Esophagus mucosa (tissue), 1 donor: ENCODE data around the gene BTF3L4. TPM values are rescaled to one million over a fixed set of nuclear protein-coding genes. Genes with fewer than 3 reads are reported as not detected.
"Not testable (repeated sequence)": the region's sequence is repeated elsewhere in the genome, so short reads cannot be mapped to it uniquely, and the experiment has no call there.

Source experiments
- ATAC-seq: fragments of 200-7000 bp; cut with Tn5 transposase; one replicate; pipeline ENCODE4 v1.9.1; 2020
- total RNA-seq: library from RNA; stranded (reverse); gene quantifications from one replicate; pipeline ENCODE4 v1.2.4, GENCODE V29; 2023
- donor health status: DM: yes; HTN: yes; CAD: no.

Gene BTF3L4
- total RNA-seq, 1 donor from 2014 or later: 37.5 TPM

DNA sequence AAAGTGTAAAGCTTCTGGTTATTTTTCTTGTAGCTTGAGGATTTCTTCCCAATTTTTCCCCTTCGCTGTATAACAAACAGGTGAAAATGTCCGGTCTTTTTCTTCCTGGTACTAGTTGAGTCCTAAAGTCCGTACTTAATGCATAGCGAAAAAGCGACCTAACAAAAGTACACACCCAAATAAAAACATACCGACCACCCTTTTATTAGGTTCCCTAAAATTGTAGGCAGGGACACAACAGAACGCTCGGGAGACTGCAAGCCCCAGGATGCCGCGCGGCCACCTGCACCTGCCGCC is 281 bp upstream of the BTF3L4 start:
- no peak for ATAC-seq

DNA sequence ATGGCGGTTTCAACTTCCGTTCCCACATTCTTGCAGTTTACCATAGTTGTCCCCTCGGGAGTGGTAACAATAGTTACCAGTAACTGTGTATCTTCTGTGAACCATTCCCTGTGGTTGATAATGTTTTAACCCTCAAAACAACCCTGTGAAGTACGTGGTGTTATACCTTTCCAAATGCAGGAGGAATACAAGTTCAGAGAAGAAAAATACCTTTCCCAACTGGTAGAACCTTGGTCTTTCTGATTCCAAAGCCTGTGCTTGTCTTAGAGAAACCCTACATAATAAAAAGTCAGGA is 789 bp downstream of the BTF3L4 start:
- ATAC-seq: no peak

DNA sequence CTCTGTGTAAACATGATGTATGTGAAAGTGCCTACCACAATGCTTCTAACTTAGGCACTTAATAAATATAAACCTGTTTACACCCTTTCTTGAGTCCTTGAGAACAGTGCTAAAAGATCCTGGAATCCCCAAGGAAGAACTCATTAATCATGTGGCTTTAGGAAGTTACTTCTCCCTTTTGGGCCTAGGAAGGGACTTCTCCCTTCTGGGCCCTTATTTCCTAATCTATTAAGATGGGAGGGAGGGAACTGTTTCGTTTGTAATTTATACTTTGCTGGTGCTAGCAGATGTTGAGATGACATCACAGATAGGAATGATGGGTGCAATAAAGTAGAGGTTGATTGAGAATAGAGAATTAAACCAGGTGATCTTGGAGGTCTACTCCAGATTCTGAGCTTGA is 1.2 kb downstream of the BTF3L4 start:
- ATAC-seq: no peak

DNA sequence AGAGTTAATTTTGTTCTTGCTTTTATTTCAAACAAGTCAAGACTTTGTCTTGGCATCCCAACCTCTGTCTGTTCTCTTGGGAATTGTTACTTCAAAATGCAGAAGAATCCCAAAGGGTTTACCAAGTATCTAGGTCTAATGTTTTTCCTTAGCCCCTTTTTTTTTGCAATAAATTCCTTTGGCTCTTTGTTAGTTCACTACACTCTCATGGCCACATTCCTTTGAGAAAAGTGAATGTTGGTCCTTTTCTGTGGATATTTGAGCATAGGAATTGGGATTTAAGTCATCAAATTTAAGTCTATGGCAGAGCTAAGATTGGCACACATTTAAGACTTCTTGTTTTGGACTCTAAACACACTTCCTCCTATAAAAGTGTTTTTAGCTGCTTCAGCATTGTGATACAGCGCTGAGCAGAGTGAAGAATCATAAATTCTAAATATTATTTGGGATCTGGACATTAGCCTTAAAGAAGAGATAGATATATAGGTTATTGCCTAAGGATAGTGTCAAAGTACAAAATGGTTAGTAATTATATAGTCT is 1.9 kb downstream of the BTF3L4 start:
- no peak for ATAC-seq

DNA sequence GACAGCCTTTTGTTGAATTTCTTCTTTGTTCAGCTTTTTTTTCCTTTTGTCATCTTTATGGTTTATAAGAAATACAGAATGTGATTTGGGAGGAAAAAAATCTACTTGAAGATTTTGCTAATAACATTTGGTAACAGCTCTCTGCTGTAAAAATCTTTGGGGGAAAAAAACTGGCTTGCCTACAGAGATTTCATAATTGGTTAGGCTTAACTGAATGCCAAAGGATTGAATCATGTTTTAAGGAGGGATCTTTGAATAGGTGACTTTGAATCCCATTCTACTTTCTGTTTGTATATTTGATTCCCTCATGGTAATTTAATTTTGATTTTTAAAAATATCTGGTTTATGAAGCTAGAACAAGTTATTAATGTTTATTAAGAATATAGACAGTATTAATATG is 3.2 kb downstream of the BTF3L4 start:
- ATAC-seq: no peak

DNA sequence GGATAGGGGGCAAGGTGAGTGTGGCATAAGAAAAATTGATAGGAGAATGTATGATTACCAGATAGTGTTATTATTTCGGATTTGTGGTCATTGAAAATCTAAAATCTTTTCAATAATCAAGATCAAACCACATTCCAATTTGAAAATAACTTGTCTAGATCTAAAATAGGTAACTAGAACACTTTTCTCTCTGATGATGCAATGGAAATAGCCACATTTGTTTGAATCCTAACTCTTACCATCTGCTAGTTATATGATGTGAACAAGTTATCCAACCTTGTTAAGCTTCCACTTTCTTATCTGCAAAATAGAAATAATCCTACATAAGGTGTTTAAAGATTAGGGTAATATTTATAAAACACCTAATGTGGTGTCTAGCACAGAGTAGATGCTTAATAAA is 3.8 kb downstream of the BTF3L4 start:
- no peak for ATAC-seq

DNA sequence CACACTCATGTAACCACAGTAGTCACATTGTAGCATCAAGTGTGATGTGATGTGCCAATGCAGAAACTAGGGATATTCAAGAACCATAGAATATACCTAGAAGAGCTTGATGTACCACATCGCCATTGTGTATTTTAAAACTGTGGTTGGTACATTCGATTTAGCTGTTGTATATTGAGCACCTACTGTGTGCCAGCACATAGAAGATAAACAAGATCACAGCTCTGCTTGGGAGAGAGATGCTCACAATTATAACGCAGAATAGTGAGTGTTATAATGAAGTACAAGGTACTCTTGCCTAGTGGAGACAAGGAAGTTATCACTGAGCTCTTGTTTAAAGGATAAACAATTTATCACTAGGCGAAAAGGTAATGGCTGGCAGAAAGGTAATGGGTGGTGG is 4.7 kb downstream of the BTF3L4 start:
- no peak for ATAC-seq

DNA sequence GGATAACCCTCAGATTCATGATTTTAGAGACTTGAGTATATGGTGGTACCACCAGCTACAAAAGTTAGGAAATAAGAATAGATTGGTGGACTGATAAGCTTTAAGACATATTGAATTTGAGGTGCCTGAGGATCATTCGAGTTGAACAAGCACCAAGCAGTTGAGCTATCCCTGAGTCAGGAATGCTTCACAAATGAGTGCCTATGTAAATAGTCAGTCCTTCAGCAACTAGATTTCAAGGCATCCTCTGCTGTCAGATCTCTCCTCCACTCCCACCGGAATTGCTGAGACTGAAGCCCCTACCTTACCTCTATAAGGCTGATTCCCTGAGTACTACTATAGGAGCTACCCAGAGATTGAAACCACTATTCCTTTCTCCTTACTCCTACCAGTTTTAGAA is 7.1 kb downstream of the BTF3L4 start:
- ATAC-seq: no peak

DNA sequence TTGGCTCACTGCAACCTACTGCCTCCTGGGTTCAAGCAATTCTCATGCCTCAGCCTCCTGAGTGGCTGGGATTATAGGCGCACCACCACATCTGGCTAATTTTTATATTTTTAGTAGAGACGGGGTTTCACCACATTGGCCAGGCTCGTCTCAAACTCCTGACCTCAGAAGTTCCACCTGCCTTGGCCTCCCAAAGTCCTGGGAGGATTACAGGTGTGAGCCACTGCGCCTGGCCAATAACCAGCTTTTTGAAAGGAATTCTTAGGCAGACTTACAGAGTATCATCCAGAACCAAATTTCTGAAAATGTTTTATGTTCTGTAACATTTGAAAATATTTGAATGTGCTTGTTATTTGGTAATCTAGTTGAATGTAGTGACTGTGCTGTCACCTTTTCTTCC is 14.6 kb downstream of the BTF3L4 start:
- ATAC-seq: no peak

DNA sequence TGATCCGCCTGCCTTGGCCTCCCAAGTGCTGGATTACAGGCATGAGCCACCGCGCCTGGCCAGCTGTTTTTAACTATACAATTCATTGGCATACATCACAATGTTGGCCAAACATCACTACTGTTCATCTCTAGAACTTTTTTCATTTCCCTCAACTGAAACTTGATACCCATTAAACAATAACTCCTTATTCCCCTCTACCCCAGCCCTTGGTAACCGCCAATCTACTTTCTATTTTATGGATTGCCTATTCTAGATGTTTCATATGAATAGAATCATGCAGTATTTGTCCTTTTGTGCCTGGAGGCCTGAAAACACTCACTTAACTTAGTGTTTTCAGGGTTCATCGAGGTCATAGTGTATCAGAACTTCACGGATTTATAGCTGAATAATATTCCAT is 16.2 kb downstream of the BTF3L4 start:
- no peak for ATAC-seq

DNA sequence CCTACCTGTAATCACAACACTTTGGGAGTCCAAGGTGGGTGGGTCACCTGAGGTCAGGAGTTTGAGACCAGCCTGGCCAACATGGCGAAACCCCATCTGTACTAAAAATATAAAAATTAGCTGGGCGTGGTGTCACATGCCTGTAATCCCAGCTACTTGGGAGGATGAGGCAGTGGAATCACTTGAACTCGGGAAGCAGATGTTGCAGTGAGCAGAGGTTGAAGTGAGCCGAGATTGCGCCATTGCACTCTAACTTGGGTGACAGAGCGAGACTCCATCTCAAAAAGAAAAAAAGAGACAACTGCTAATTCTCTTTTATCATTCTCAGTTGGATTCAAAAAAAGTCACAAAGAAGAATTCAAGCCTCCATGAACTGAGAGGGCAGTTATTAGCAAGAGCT is 21.2 kb downstream of the BTF3L4 start:
- ATAC-seq: not testable (repeated sequence)

DNA sequence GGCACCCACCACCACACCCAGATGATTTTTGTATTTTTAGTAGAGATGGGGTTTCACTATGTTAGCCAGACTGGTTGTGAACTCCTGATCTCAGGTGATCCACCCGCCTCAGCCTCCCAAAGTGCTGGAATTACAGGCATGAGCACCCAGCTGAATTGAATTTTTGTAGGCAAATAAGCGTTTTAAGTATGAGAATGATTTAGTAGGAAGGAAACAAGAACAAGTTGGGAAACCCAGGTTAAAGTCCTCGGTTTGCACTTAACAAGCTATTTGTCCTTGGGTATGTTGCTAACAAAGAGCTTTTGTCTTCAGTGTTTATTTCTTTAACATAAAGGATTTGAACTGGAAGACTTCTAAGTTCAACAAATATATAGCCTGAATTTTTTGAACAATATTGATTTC is 23.9 kb downstream of the BTF3L4 start:
- ATAC-seq: no peak

DNA sequence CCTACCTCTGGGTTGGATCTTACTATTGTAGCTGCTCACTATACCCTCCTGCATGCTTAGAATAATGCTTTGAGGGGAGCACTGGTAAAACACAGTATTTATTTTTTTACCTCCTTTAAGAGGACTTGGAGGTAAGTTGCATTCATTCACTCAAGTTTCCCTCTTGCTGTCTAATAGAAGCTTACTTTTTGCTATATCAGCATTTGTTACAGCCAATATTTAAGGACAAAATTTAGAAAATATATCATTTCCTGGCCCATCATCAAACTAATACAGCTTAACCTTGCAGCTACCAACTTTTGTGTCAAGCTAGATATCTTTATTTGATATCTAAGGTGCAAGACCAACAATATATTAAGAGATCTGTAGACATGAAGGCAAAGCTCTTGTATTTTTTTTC is 31.8 kb downstream of the BTF3L4 start:
- not testable (repeated sequence) for ATAC-seq

DNA sequence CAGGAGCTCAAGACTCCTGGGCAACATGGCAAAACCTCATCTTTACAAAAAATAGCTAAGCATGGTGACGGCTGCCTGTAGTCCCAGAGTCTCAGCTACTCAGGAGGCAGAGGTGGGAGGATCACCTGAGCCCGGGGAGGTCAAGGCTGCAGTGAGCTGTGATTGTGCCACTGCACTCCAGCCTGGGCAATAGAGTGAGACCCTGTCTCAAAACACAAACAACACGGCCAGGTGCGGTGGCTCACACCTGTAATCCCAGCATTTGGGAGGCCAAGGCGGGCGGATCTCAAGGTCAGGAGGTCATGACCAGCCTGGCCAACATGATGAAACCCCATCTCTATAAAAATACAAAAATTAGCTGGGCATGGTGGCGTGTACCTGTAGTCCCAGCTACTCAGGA is 38.2 kb downstream of the BTF3L4 start:
- not testable (repeated sequence) for ATAC-seq

DNA sequence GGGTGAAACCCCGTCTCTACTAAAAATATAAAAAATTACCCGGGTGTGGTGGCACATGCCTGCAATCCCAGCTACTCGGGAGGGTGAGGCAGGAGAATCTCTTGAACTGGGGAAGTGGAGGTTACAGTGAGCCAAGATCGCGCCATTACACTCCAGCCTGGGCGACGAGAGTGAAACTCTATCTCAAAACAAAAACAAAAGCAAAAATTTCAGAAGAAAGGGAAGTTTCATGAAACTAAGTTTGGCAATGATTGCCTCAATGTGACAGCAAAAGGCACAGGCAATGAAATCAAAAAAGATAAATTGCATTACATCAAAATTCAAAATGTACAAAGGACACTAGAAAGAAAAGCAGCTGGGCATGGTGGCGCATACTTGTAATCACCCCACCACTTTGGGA is 40.1 kb downstream of the BTF3L4 start:
- ATAC-seq: no peak

DNA sequence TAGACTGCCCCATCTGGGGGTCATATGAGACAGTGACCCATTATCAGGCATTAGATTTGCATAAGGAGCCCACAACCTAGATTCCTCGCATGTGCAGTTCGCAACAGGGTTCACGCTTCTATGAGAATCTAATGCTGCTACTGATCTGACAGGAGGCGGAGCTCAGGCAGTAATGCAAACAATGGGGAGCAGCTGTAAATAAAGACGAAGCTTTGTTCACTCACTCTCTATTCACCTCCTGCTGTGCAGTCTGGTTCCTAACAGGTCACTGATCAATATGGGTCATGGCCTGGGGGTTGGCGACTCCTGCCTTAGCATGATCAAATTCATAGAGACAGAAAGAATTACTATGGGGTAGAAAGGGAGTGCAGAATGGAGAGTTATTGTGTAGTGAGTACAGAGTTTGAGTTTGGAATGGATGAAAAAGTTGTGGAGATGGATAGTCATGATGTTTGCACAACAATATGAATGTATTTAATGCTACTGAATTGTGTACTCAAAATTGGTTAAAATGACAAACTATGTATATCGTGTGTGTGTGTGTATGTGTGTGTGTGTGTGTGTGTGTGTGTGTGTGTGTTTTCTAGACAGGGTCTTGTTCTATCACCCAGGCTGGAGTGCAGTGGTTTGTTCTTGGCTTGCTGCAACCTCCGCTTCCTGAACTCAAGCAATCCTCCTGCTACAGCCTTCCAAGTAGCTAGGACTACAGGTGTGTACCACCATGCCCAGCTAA is 42.2 kb downstream of the BTF3L4 start:
- no peak for ATAC-seq

DNA sequence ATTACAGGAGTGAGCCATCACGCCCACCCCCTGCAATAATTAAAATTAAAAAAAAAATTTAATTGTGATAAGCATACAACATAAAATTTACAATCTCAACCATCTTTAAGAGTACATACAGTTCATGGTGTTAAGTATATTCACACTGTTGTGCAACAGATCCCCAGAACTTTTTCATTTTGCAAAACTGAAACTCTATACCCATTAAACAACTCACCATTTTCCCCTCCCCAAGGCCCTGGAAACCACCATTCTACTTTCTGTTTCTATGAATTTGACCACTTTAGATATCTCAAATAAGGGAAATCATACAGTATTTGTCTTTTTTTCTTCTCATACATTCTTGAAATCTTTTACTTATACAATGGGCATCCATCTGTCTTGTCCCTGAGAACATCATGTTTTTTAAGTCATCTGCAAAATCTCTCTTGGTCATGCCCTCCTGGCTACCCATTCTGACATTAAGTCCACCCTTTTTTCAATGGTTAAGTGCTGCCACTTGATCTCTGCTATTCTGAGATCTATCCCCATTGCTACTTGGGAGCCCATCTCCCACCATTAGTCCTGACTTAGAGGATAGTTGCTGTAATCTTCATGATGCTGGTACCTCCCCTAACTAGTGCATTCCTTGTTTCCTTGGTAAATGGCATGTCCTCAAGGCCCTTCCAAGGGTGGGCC is 46.4 kb downstream of the BTF3L4 start:
- no peak for ATAC-seq

DNA sequence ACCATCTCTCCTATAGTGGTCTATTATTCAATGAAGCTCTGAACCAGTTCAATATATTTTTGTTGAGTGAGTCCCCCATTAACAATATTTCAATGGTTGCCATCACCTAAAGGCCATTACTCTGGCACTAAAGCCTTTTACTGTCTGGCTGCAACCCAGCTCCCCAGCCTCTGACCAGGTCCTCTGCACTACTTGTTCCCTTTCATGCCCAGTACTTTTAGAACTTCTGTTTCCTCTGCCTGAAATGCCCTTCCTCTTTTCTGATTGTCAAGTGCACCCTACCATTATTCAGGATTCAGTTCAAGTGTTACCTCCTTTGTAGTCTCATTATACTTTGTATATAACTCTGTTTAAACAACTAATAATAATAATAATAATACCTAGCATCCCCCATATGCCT is 55.4 kb downstream of the BTF3L4 start:
- no peak for ATAC-seq

DNA sequence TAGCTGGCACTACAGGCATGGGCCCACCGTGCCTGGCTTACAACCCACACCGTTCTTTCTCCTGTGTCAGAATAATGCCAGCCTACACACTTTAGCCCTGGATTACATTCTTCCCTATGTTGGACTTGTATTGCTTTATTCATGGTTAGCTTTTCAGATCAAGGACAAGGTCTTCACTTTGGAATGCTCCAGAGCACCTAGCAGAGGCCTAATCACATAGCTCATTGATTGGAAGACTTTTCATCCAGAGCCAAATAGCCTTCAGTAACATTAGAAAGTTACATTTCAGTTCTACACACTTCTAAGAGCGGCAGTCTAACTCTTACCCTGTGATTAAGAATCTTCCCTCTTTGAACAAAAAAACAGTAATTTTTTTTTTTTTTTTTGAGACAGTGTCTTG is 56.4 kb downstream of the BTF3L4 start:
- ATAC-seq: no peak

DNA sequence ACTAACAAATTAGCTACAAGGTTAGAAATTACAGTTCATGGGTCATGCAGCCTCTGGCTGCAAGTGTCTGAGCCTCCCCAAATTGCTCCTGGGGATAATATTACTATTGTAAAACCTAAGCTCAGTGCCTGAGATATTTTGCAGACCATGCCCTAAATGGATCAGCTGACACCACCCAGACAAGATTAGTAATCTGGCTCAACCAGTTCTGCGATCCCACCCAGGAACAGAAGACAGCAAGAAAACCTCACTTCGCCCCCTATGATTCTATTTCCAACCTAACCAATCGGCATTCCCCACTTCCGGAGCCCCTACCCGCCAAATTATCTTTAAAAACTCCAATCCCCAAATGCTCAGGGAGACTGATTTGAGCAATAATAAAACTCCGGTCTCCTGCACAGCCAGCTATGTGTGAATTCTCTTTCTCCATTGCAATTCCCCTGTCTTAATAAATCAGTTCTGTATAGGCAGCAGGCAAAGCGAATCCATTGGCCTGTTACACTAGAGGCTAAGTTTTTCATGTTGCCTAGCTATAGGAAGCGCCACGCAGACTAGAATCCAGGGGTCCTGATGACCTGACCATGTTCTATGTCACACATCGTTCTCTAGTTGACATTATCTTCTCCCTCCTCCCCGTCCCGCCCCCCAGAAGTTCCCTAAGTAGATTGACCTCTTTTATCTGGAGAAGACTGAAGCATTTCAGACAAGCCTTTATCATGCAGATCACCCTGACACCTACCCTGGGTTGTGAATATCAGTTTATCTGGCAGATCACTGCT is 63.4 kb downstream of the BTF3L4 start:
- no peak for ATAC-seq

DNA sequence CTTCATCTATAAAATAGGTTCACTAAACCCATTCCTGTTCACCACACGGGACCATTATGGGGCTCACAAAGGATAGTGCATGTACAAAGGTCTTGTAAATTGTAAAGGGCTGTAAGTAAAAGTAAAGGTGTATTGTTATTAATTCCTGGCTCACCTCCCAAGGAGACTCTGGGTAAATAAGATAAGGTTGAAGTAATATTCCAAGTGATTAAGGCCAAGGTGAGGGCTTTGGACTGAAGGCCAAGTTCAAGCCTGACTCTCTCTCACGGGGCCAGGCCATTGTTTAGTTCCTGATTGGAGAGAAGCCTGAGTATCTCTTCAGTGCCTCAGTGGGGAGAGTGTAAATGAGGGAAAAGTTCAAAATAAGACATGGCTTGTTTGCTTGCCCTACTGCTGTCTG is 66.3 kb downstream of the BTF3L4 start:
- ATAC-seq: no peak

DNA sequence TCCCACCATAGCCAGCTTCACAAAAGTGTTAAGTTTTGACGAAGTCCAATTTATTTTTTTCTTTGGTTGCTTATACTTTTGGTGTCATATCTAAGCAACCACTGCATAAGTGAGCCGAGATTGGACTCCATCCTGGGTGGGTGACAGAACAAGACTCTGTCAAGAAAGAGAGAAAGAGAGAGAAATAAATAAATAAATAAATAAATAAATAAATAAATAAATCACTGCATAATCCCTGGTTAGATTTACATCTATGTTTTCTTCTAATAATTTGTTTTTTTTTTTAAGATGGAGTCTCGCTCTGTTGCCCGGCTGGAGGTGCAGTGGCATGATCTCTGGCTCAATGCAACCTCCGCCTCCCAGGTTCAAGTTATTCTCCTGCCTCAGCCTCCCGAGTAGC is 67.5 kb downstream of the BTF3L4 start:
- ATAC-seq: no peak

DNA sequence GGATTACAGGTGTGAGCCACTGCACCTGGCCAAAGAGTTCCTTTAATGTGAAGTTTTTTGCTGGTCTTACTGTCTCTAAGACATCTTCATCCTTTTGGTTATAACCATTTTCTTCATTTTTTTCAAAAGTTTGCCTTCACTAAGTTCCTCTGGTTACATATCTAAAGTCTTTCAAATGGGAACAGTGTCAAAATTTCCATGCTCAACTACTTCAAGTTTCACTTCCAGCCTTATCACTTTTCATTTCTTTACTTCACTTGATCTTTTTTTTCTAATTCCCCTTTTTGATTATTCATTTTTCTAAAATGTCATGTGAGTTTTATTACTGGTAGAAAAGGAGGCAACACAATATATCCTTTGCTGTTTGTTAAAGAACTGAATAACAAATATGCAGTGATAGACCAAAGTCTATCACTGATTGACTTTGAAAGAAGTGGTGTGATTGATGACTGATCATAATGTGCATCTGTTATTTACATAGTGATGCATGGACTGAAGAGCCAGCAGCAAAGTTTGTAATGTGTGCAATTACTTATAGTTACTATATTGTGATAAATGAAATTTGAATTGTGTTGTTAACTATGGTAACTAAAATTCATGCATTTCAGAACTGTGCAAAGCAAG is 69.8 kb downstream of the BTF3L4 start:
- ATAC-seq: no peak
